Gastroesophageal sphincter (tissue), 4 donors: ENCODE measurements around the gene CBLN1. TPM values are rescaled to one million over a fixed set of nuclear protein-coding genes. Genes with fewer than 3 reads are reported as not detected.

Source experiments
- ATAC-seq: fragments of 150-250 bp; one replicate; pipeline ENCODE4 v1.9.1; 2016; ENCODE audit warnings: mild to moderate bottlenecking, moderate library complexity
- H3K27ac ChIP-seq, 4 donors: fragments of 200-600 bp; sonication (generic) in 3 of 4; 1 replicate in 3 of 4; 2 replicates in 1 of 4; pipeline ENCODE4 v1.5.1; 2016 to 2019
- H3K27me3 ChIP-seq: fragments of 200-600 bp; sonication (generic); one replicate; pipeline ENCODE4 v1.5.1; 2019
- H3K36me3 ChIP-seq, 2 donors: fragments of 200-600 bp; sonication (generic); one replicate each; pipeline ENCODE4 v1.5.1; 2019; ENCODE audit warnings: control low read depth in 1 of 2
- H3K4me1 ChIP-seq, 3 donors: fragments of 200-600 bp; sonication (generic); 1 replicate in 2 of 3; 2 replicates in 1 of 3; pipeline ENCODE4 v1.5.1; 2016 to 2019; ENCODE audit warnings: control low read depth in 2 of 3
- H3K4me3 ChIP-seq, 2 donors: fragments of 200-600 bp; sonication (generic); one replicate each; pipeline ENCODE4 v1.5.1; 2019; ENCODE audit warnings: mild to moderate bottlenecking in 1 of 2, moderate library complexity in 1 of 2
- H3K9me3 ChIP-seq, 3 donors: fragments of 200-600 bp; sonication (generic); one replicate each; pipeline ENCODE4 v1.5.1; 2017 to 2019; ENCODE audit warnings: control low read depth in 2 of 3
- CTCF ChIP-seq, 4 experiments: fragments of 200-600 bp in 2 of 4; fragments of 450-650 bp in 2 of 4; sonication (generic) in 1 of 4; IDR thresholded peaks; one replicate each; pipeline ENCODE4 v1.5.1; 2017 to 2019; ENCODE audit warnings: antibody characterized with exemption in 4 of 4, mild to moderate bottlenecking in 2 of 4, moderate library complexity in 2 of 4
- EP300 ChIP-seq: sonication (generic); formaldehyde crosslinking; IDR thresholded peaks from one replicate; pipeline ENCODE4 v1.6.1; 2017; ENCODE audit warnings: antibody characterized with exemption, mild to moderate bottlenecking
- POLR2A ChIP-seq, 2 donors: fragments of 450-650 bp; IDR thresholded peaks; one replicate each; pipeline ENCODE4 v1.6.1; 2017; ENCODE audit warnings: antibody characterized with exemption in 2 of 2, mild to moderate bottlenecking in 2 of 2, moderate library complexity in 1 of 2
- POLR2AphosphoS5 ChIP-seq: sonication (generic); formaldehyde crosslinking; IDR thresholded peaks from one replicate; pipeline ENCODE4 v1.6.1; 2017; ENCODE audit warnings: antibody characterized with exemption
- WGBS, 2 donors: methylation state at CpG; one replicate each; pipeline ENCODE4 v1.1.5; 2018; ENCODE audit warnings: low coverage in 1 of 2; 5-methylcytosine and 5-hydroxymethylcytosine counted together
- total RNA-seq, 4 donors: library from RNA; depleted of rRNA; stranded (reverse); fragments of >200 nt; gene quantifications; one replicate each; pipeline ENCODE4 v1.1.0, GENCODE V29; 2016

CBLN1 gene
- total RNA-seq, 4 donors from 2014 or later = 0.45 to 1.3 TPM; not detected in 2

GRCh38 chr16:49315602-49316001 is 34.0 kb upstream of the CBLN1 start:
- Histone ChIP-seq H3K4me3 (no peak overlapping the region), H3K27me3 (peaks cover 24% of the 10 kb centered on the region), H3K9me3 (peaks cover 0 to under 1% (median 0%) of the 10 kb centered on the region in 3 donors), H3K27ac (no peak overlapping the region), H3K36me3 (no peaks in the 10 kb centered on the region), H3K4me1 (no peaks in the 10 kb centered on the region)
- ATAC-seq = no peak
- TF ChIP-seq EP300 (no peak), CTCF (IDR thresholded peaks at IDR 0.05) (no peak), POLR2A (IDR thresholded peaks at IDR 0.05) (no peak)
- whole genome bisulfite sequencing, 2 donors = 71 to 80% methylated on average over 1 of the region's 1 CpG

GRCh38 chr16:49312389-49312985 is 30.8 kb upstream of the CBLN1 start:
- H3K4me1 ChIP-seq = no peaks in the 10 kb centered on the region
- 42 to 83% methylated on average over 2 to 8 of the region's 10 CpGs for WGBS, 2 donors

GRCh38 chr16:49311823-49312222 is 30.2 kb upstream of the CBLN1 start:
- Histone ChIP-seq H3K4me3 (no peak overlapping the region), H3K4me1 (no peaks in the 10 kb centered on the region), H3K36me3 (no peaks in the 10 kb centered on the region), H3K27me3 (peaks cover 30% of the 10 kb centered on the region), H3K27ac (no peak overlapping the region), H3K9me3 (no peaks in the 10 kb centered on the region)
- 66 to 70% methylated on average over 4 to 6 of the region's 6 CpGs for WGBS, 2 donors
- no peak for ATAC-seq
- no peak for TF ChIP-seq CTCF (IDR thresholded peaks at IDR 0.05)
- no peak for TF ChIP-seq POLR2AphosphoS5
- no peak for TF ChIP-seq POLR2A (IDR thresholded peaks at IDR 0.05)
- no peak for TF ChIP-seq EP300

More at GRCh38 chr16:49312389-49312985, 30.8 kb upstream of the CBLN1 start:
- H3K4me3 ChIP-seq = no peak overlapping the region
- no peak for TF ChIP-seq EP300
- TF ChIP-seq CTCF (IDR thresholded peaks at IDR 0.05) = no peak
- no peak for TF ChIP-seq POLR2A (IDR thresholded peaks at IDR 0.05)
- TF ChIP-seq POLR2AphosphoS5 = no peak
- no peak overlapping the region for H3K27ac ChIP-seq
- no peaks in the 10 kb centered on the region for H3K9me3 ChIP-seq
- peaks cover 30% of the 10 kb centered on the region for H3K27me3 ChIP-seq
- H3K36me3 ChIP-seq = no peaks in the 10 kb centered on the region
- ATAC-seq = no peak

- 49 to 57% methylated on average over 2 of the region's 2 CpGs for WGBS, 2 donors
- H3K9me3 ChIP-seq = no peaks in the 10 kb centered on the region
- TF ChIP-seq POLR2A (IDR thresholded peaks at IDR 0.05) = no peak
- no peak for TF ChIP-seq CTCF (IDR thresholded peaks at IDR 0.05)
- no peak for TF ChIP-seq EP300
- no peak for TF ChIP-seq POLR2AphosphoS5
- H3K27ac ChIP-seq = no peak overlapping the region
- no peak for ATAC-seq
- no peak overlapping the region for H3K4me3 ChIP-seq
- H3K36me3 ChIP-seq = no peaks in the 10 kb centered on the region
- peaks cover 42% of the 10 kb centered on the region for H3K27me3 ChIP-seq
- H3K4me1 ChIP-seq = no peaks in the 10 kb centered on the region
Measured at GRCh38 chr16:49307176-49307575, 25.5 kb upstream of the CBLN1 start.

- no peaks in the 10 kb centered on the region for H3K9me3 ChIP-seq
- H3K27ac ChIP-seq = no peak overlapping the region
- H3K4me3 ChIP-seq = no peak overlapping the region
- no peaks in the 10 kb centered on the region for H3K4me1 ChIP-seq
- ATAC-seq = no peak
- TF ChIP-seq POLR2A (IDR thresholded peaks at IDR 0.05) (no peak), EP300 (no peak), POLR2AphosphoS5 (no peak)
- peaks cover 31% of the 10 kb centered on the region for H3K27me3 ChIP-seq
- H3K36me3 ChIP-seq = no peaks in the 10 kb centered on the region
Measured at GRCh38 chr16:49305406-49305805, 23.8 kb upstream of the CBLN1 start.
